ENCODE data around the gene IFNA14. TPM values are rescaled to one million over a fixed set of nuclear protein-coding genes. Genes with fewer than 3 reads are reported as not detected.
A peak's percentile ranks its signal among the peaks of the same experiment; 100 is the strongest.
"Not testable (repeated sequence)": the region's sequence is repeated elsewhere in the genome, so short reads cannot be mapped to it uniquely, and the experiment has no call there.

The IFNA14 gene
- total RNA-seq, 2 experiments from 2014 or later = not detected

DNA sequence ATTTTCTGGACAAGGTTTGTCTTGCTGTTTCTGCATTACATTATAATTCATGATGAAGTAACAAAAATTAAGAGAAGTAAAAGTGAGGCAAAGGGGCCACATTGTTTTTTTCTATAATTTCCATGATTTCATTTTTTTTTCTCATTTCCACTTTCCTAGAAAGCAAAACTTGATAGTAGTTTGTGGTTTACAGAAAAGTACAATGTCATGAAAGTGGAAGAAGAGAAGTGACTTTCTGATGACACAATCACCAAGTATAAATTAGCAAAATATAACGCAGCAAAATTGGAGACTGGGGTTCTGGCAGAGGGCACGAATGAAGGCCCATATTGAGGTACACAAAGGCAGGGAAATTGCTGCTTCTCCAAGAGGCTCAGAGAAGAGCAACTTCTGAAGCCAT is 5.0 kb upstream of the IFNA14 start:
- peaks cover 3% of the 10 kb centered on the region for H3K4me1 Mint-ChIP-seq

DNA sequence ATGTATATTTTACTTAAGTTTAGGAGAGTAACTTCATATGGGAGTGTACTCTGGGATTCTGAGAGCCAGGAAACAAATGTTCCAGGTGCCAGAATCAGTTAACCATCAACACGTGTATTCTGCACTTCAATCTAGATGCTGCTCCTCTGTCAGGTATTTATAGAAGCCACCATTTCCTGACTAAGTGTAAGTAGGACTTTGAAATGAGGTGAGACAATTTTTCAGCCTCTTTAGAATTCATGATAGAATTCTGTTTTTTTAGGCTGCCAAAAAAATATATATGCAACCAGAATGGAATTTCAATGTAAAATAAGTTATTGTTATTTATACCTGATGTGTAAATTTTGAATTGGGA is 3.5 kb downstream of the IFNA14 start:
- POLR2A ChIA-PET, H3K36me3 Mint-ChIP-seq: not testable (repeated sequence)
- peak overlapping the region; percentile 35 for H3K4me3 Mint-ChIP-seq

More for the DNA sequence above, 5.0 kb upstream of the IFNA14 start:
- Mint-ChIP-seq H3K36me3 (no peaks in the 10 kb centered on the region), H3K27ac (no peak overlapping the region), H3K9me3 (no peaks in the 10 kb centered on the region), H3K4me3 (no peak overlapping the region), H3K27me3 (peaks cover 29% of the 10 kb centered on the region)
- ATAC-seq (ENCODE audit: low read depth) (no peak), DNase-seq (no peak)
- POLR2A ChIA-PET = no interaction called here

DNA sequence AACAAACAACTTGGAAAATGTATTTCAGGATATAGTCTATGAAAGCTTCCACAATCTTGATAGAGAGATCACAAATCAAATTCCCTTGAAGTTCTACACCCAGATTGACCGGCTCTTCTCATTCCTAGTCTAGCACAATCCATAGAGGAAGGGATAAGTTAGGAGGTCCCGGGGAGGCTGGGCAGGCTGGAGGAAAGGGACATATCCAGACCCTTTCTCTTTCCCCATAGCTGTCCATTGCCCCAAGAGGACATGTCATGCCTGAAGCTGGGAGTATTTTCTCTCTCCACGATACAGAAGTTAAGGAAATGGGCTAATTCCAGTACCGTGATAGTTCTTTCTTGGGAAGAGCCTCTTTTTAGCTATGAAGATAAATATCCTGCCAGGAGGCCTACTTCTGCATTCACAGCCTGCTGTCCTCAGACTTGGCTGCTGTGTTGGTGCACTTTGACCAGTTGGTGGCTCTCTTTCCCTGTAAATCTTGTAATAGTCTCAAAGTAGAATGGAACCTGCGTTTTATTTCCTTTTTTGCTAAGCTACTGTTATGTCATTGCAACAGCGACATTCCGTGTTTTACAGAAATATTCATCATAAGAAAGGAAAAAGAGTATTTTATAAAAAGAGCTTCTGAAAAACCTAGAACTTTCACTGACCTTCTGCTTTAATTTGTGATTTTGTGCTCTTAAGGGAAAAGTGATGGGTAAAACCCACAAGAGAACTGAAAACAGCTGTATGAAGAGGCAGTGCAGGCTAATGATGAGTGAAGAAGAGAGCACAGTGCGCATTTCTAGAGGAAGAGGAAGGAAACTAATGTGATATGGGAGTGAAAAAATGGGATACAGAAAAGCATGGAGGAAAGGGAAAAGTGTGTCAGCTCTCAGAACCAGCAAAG is 4.1 kb downstream of the IFNA14 start:
- H3K9me3 Mint-ChIP-seq, DNase-seq, POLR2A ChIA-PET, H3K36me3 Mint-ChIP-seq, H3K27ac Mint-ChIP-seq: not testable (repeated sequence)
- Mint-ChIP-seq H3K4me3 (peak overlapping the region; percentile 35), H3K4me1 (peaks cover 10% of the 10 kb centered on the region), H3K27me3 (peaks cover 17% of the 10 kb centered on the region)
- peak; percentile 70 for ATAC-seq (ENCODE audit: low read depth)

More for the DNA sequence above, 3.5 kb downstream of the IFNA14 start:
- ATAC-seq (ENCODE audit: low read depth); H3K4me1 Mint-ChIP-seq; H3K9me3 Mint-ChIP-seq; H3K27ac Mint-ChIP-seq; DNase-seq: not testable (repeated sequence)
- peaks cover 17% of the 10 kb centered on the region for H3K27me3 Mint-ChIP-seq

DNA sequence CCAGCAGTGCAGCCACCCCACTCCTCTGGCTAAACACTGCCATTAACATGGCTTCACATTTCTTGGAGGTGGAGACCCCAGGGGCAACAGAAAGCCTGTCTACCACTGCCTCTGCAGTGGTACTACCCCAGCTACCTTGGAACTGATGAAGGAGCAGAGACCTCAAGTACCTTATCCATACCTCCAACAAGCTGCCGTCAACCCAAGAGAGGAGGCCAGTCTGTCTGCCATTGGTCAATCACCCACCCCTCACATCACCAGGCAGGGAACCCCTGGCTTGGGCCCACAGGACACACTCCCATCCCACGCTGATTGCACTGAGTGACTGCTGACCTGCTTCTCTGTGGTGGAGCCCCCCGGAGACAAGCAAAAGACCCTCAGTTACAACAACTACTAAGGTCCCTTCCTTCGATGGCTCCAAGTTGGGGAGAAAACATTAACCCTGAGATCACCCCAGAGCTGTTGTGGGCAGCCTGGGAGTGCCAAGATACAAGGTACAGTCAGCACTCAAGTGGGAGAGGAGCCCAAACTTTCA is 5.6 kb downstream of the IFNA14 start:
- ATAC-seq (ENCODE audit: low read depth) (no peak), DNase-seq (no peak)
- POLR2A ChIA-PET = no interaction called here
- peaks cover 10% of the 10 kb centered on the region for H3K4me1 Mint-ChIP-seq
- no peak overlapping the region for H3K4me3 Mint-ChIP-seq
- H3K9me3 Mint-ChIP-seq = no peaks in the 10 kb centered on the region
- H3K27ac Mint-ChIP-seq = no peak overlapping the region
- no peaks in the 10 kb centered on the region for H3K36me3 Mint-ChIP-seq
- peaks cover 10% of the 10 kb centered on the region for H3K27me3 Mint-ChIP-seq

DNA sequence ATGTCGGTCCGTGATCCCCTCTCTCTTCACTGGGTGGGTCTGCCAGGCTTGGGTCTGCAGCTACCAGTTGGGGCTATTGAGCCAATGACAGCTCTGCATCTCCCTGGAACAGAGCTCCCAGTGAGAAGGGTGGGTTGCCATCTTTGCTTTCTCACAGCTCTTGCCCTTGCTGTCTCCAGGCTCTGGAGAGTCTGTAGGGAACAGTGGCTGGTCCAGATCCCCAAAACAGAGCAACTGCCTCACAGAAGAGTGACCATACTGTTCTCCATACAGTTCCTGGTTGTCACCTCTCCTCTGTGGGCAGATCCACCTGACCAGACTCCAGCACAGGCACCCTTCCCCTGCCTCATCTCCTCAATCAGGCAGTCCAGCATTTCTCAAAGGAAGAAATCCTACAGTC is 6.5 kb downstream of the IFNA14 start:
- ATAC-seq (ENCODE audit: low read depth) (no peak), DNase-seq (no peak)
- H3K27me3 Mint-ChIP-seq = peaks cover 10% of the 10 kb centered on the region
- H3K27ac Mint-ChIP-seq = peak overlapping the region; percentile 15
- POLR2A ChIA-PET = no interaction called here
- no peaks in the 10 kb centered on the region for H3K9me3 Mint-ChIP-seq
- peaks cover 10% of the 10 kb centered on the region for H3K4me1 Mint-ChIP-seq
- H3K4me3 Mint-ChIP-seq = no peak overlapping the region
- no peaks in the 10 kb centered on the region for H3K36me3 Mint-ChIP-seq

DNA sequence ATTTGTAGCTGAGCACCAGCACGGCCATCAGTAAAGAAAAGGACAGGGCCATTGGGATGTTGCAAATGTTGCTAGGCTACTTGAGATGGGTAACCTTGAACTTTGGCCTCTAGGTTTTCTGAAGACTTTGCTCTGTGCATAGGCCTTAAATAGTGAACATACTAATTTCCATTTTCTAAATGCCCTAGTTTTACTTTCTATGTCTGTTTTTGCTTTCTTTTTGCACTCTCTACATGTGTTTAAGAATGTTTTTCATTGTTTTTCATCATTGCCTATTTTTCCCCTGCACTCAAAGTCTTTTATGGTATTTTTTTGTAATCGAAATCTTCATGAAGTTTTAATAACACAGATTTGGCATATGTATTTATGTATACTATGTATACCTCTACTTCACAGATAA is 11.7 kb downstream of the IFNA14 start, which contains the start of gene IFNA17:
IFNA17 (minus strand) TSS at position 101 of the 400 bp plus-strand sequence; CDS start at position 52, 49 bp downstream.
- H3K36me3 Mint-ChIP-seq = no peaks in the 10 kb centered on the region
- DNase-seq (no peak), ATAC-seq (ENCODE audit: low read depth) (no peak)
- peaks cover 15% of the 10 kb centered on the region for H3K27me3 Mint-ChIP-seq
- no peak within 1 kb of the TSS for H3K27ac Mint-ChIP-seq
- H3K9me3 Mint-ChIP-seq = no peaks in the 10 kb centered on the region
- no peak within 1 kb of the TSS for H3K4me3 Mint-ChIP-seq
- POLR2A ChIA-PET = no interaction called here
- peaks cover 5% of the 10 kb centered on the region for H3K4me1 Mint-ChIP-seq

DNA sequence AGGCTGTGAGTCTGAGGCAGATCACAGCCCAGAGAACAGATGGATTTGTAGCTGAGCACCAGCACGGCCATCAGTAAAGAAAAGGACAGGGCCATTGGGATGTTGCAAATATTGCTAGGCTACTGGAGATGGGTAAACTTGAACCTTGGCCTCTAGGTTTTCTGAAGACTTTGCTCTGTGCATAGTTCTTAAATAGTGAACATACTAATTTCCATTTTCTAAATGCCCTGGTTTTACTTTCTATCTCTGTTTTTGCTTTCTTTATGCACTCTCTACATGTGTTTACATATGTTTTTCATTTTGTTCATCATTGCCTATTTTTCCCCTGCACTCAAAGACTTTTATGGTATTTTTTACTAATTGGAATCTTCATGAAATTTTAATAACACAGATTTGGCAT is 22.6 kb downstream of the IFNA14 start, which contains the start of gene IFNA16:
IFNA16 (minus strand) TSS at position 101 of the 400 bp plus-strand sequence; CDS start at position 95, 6 bp downstream.
- H3K4me1 Mint-ChIP-seq; ATAC-seq (ENCODE audit: low read depth); H3K4me3 Mint-ChIP-seq; H3K36me3 Mint-ChIP-seq; POLR2A ChIA-PET; H3K27ac Mint-ChIP-seq; DNase-seq; H3K9me3 Mint-ChIP-seq: not testable (repeated sequence)
- peaks cover 29% of the 10 kb centered on the region for H3K27me3 Mint-ChIP-seq

DNA sequence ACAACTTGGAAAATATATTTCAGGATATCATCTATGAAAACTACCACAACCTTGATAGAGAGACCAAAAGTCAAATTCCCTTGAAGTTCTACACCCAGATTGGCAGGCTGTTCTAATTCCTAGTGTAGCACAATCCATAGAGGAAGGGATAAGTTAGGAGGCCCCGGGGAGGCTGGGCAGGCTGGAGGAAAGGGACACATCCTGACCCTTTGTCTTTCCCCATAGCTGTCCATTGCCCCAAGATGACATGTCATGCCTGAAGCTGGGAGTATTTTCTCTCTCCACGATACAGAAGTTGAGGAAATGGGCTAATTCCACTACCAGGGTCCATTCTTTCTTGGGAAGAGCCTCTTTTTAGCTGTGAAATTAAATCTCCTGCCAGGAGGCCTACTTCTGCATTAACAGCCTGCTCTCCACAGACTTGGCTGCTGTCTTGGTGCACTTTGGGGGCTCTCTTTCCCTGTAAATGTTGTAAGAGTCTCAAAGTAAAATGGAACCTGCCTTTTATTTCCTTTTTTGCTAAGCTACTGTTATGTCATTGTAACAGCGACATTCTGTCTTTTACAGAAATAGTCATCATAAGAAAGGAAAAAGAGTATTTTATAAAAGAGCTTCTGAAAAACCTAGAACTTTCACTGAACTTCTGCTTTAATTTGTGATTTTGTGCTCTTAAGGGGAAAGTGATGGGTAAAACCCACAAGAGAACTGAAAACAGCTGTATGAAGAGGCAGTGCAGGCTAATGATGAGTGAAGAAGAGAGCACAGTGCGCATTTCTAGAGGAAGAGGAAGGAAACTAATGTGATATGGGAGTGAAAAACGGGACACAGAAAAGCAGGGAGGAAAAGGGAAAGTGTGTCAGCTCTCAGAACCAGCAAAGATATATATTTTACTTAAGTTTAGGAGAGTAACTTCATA is 26.1 kb downstream of the IFNA14 start:
- DNase-seq, POLR2A ChIA-PET: not testable (repeated sequence)

DNA sequence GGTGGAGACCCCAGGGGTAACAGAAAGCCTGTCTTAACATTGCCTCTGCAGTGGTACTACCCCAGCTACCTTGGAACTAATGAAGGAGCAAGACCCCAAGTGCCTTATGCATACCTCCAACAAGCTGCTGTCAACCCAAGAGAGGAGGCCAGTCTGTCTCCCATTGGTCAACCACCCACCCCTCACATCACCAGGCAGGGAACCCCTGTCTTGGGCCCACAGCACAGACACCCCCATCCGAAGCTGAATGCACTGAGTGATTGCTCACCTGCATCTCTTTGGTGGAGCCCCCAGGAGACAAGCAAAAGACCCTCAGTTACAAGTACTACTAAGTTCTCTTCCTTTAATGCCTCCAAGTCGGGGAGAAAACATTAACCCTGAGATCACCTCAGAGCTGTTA is 27.6 kb downstream of the IFNA14 start:
- H3K27ac Mint-ChIP-seq; POLR2A ChIA-PET; ATAC-seq (ENCODE audit: low read depth); H3K27me3 Mint-ChIP-seq; H3K4me1 Mint-ChIP-seq; H3K36me3 Mint-ChIP-seq; H3K9me3 Mint-ChIP-seq; H3K4me3 Mint-ChIP-seq: not testable (repeated sequence)
- peak; percentile 20 for DNase-seq

More for the DNA sequence above, 26.1 kb downstream of the IFNA14 start:
- not testable (repeated sequence) for H3K4me1 Mint-ChIP-seq, H3K36me3 Mint-ChIP-seq, H3K9me3 Mint-ChIP-seq, H3K27me3 Mint-ChIP-seq, H3K27ac Mint-ChIP-seq
- peak overlapping the region; percentile 48 for H3K4me3 Mint-ChIP-seq
- peak; percentile 67 for ATAC-seq (ENCODE audit: low read depth)

DNA sequence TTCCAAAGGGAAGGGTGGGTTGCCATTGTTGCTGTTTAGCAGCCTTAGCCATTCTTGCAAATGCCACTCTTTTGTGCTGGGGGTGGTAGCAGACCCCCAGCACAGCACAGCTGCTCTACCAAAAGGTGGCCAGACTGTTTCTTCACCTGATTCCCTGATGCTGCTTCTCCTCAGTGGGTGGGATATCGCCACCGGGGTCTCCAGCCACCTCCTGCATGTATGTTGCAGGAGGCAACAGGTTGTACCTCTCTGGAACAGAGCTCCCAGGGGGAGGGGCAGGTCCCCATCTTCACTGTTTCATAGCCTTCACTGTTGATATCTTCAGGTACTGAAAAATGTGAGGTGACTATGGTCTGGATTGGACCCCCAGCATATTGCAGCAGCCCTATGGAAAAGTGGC is 29.0 kb downstream of the IFNA14 start:
- DNase-seq; H3K4me1 Mint-ChIP-seq; H3K27me3 Mint-ChIP-seq; POLR2A ChIA-PET; H3K9me3 Mint-ChIP-seq; H3K4me3 Mint-ChIP-seq; H3K36me3 Mint-ChIP-seq; ATAC-seq (ENCODE audit: low read depth); H3K27ac Mint-ChIP-seq: not testable (repeated sequence)

DNA sequence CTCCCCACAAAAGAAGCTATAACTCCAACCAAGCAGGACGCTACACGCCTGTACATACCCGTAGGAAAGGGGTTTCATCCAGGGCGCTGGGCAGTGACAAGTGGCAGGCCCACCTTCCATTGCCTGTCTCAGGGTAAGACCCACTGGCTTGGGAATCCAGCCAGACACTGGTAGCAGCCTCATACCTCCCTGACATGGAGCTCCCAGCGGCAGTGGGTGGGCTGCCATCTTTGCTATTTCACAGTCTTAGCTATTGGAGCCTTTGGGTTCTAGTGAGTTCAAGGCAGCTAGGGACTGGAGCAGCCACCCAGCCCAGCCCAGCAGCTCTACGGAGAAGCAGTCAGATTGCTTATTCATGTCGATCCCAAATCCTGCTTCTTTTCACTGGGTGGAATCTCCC is 29.5 kb downstream of the IFNA14 start:
- no peak overlapping the region for H3K4me3 Mint-ChIP-seq

DNA sequence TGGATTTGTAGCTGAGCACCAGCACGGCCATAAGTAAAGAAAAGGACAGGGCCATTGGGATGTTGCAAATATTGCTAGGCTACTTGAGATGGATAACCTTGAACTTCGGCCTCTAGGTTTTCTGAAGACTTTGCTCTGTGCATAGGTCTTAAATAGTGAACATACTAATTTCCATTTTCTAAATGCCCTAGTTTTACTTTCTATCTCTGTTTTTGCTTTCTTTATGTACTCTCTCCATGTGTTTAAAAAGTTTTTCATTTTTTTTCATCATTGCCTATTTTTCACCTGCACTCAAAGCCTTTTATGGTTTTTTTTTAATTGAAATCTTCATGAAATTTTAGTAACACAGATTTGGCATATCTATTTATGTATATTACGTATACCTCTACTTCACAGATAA is 32.8 kb downstream of the IFNA14 start, which contains the start of gene IFNA10:
IFNA10 (minus strand) TSS at position 101 of the 400 bp plus-strand sequence; CDS start at position 55, 46 bp downstream.
- H3K4me1 Mint-ChIP-seq; H3K9me3 Mint-ChIP-seq; H3K36me3 Mint-ChIP-seq; DNase-seq; ATAC-seq (ENCODE audit: low read depth); H3K27ac Mint-ChIP-seq; H3K4me3 Mint-ChIP-seq; POLR2A ChIA-PET: not testable (repeated sequence)
- H3K27me3 Mint-ChIP-seq = peaks cover 19% of the 10 kb centered on the region

More for the DNA sequence above, 29.5 kb downstream of the IFNA14 start:
- H3K27me3 Mint-ChIP-seq = peaks cover 12% of the 10 kb centered on the region
- no peak overlapping the region for H3K27ac Mint-ChIP-seq
- POLR2A ChIA-PET = no interaction called here
- H3K4me1 Mint-ChIP-seq = peaks cover 3% of the 10 kb centered on the region
- DNase-seq = peak; percentile 15
- H3K36me3 Mint-ChIP-seq = no peaks in the 10 kb centered on the region
- ATAC-seq (ENCODE audit: low read depth) = no peak
- H3K9me3 Mint-ChIP-seq = no peaks in the 10 kb centered on the region

DNA sequence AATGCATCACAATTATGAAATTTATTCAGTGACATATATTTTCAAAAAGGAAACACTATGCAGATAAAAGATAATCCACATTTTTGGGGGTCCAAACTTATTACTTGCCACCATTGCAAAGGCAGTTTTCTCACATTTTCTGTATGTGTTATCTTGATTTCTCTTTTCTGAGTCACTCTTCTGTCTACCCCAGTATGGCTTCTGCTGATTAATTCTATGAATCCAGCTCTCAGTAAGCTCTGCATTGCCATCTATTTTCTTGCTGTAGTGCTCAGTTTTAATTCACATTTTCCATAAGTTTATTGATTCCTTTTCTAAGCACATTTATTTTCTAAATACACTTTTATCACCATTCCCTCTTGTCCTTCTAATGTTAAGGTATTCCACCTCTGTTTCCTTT is 34.6 kb downstream of the IFNA14 start:
- Mint-ChIP-seq H3K36me3 (no peaks in the 10 kb centered on the region), H3K27ac (no peak overlapping the region), H3K9me3 (peaks cover 3% of the 10 kb centered on the region), H3K4me3 (no peak overlapping the region), H3K27me3 (peaks cover 23% of the 10 kb centered on the region), H3K4me1 (no peaks in the 10 kb centered on the region)
- no peak for DNase-seq
- POLR2A ChIA-PET = no interaction called here
- no peak for ATAC-seq (ENCODE audit: low read depth)

Measured in activated naive CD8-positive, alpha-beta T cell treated with anti-CD3 and anti-CD28 coated beads, Interleukin-2, amount 10 ng/mL, durations not matched to agents 7 days and 5 days (primary cell).